Keratinocyte (primary cell): ENCODE results near the gene ZNF329. TPM values are rescaled to one million over a fixed set of nuclear protein-coding genes. Genes with fewer than 3 reads are reported as not detected.

Experiments used
- DNase-seq: peaks from one replicate; pipeline ENCODE4 v3.0.0-alpha.2; 2011; ENCODE audit warnings: low read depth, missing footprints, low spot score
- FAIRE-seq: peaks from 2 replicates; lab custom pipeline; 2011; peaks lifted over from hg19 to GRCh38; lab: Jason Lieb, UNC
- H2AFZ ChIP-seq: 2 replicates; pipeline ENCODE4 v1.6.0; 2012; ENCODE audit warnings: low read length, control low read depth, inconsistent platforms; ENCODE audit not compliant: control insufficient read depth
- H3K27ac ChIP-seq: 2 replicates; pipeline ENCODE4 v1.5.1; 2011; ENCODE audit warnings: low read length; ENCODE audit not compliant: control insufficient read depth, insufficient read depth
- H3K27me3 ChIP-seq: 3 replicates; pipeline ENCODE4 v1.6.0; 2011; ENCODE audit warnings: low read length; ENCODE audit not compliant: control insufficient read depth, insufficient read depth; ENCODE audit errors: extremely low read depth
- H3K36me3 ChIP-seq, 2 experiments: 2 replicates in 1 of 2; 3 replicates in 1 of 2; pipeline ENCODE4 v1.5.1; 2011; ENCODE audit warnings: low read length in 2 of 2, mild to moderate bottlenecking in 1 of 2; ENCODE audit not compliant: control insufficient read depth in 2 of 2, insufficient read depth in 2 of 2; ENCODE audit errors: extremely low read depth in 1 of 2
- H3K4me1 ChIP-seq: 3 replicates; pipeline ENCODE4 v1.5.1; 2011; ENCODE audit warnings: low read length; ENCODE audit not compliant: control insufficient read depth, insufficient read depth; ENCODE audit errors: extremely low read depth
- H3K4me2 ChIP-seq: 3 replicates; pipeline ENCODE4 v1.6.0; 2011; ENCODE audit warnings: low read depth, low read length; ENCODE audit not compliant: control insufficient read depth, insufficient read depth; ENCODE audit errors: extremely low read depth
- H3K4me3 ChIP-seq, 3 experiments: fragments of 200-600 bp in 1 of 3; sonication (generic) in 1 of 3; 2 replicates in 2 of 3; 3 replicates in 1 of 3; pipeline ENCODE4 v1.5.1; 2011 to 2016; ENCODE audit warnings: low read length in 3 of 3, mild to moderate bottlenecking in 3 of 3, control low read depth in 2 of 3, inconsistent platforms in 1 of 3, low read depth in 1 of 3, mixed read lengths in 1 of 3, mixed run types in 1 of 3, moderate library complexity in 1 of 3; ENCODE audit not compliant: control insufficient read depth in 2 of 3, insufficient read depth in 2 of 3; ENCODE audit errors: extremely low read depth in 1 of 3
- H3K79me2 ChIP-seq: 2 replicates; pipeline ENCODE4 v1.6.0; 2012; ENCODE audit warnings: low read length; ENCODE audit not compliant: control insufficient read depth, insufficient read depth
- H3K9ac ChIP-seq: 3 replicates; pipeline ENCODE4 v1.6.0; 2011; ENCODE audit warnings: low read length; ENCODE audit not compliant: control insufficient read depth, insufficient read depth; ENCODE audit errors: extremely low read depth
- H3K9me1 ChIP-seq: 3 replicates; pipeline ENCODE4 v1.6.0; 2011; ENCODE audit warnings: low read length; ENCODE audit not compliant: control insufficient read depth, insufficient read depth; ENCODE audit errors: extremely low read depth
- H3K9me3 ChIP-seq: 2 replicates; pipeline ENCODE4 v1.5.1; 2012; ENCODE audit warnings: low read depth, low read length; ENCODE audit not compliant: control insufficient read depth
- H4K20me1 ChIP-seq: 3 replicates; pipeline ENCODE4 v1.6.0; 2011; ENCODE audit warnings: low read length; ENCODE audit not compliant: control insufficient read depth, insufficient read depth; ENCODE audit errors: extremely low read depth
- CTCF ChIP-seq, 3 experiments: IDR thresholded peaks in 1 of 3; conservative IDR thresholded peaks in 1 of 3; optimal IDR thresholded peaks in 1 of 3; 2 replicates in 2 of 3; 3 replicates in 1 of 3; pipeline versions ENCODE3 to v1.5.1; 2011; ENCODE audit warnings: low read length in 3 of 3, mild to moderate bottlenecking in 3 of 3, moderate library complexity in 2 of 3, control low read depth in 1 of 3, inconsistent platforms in 1 of 3; ENCODE audit not compliant: insufficient read depth in 2 of 3; ENCODE audit errors: extremely low read depth in 1 of 3
- EZH2 ChIP-seq: IDR thresholded peaks from one replicate; pipeline ENCODE4 v1.6.1; 2012; ENCODE audit warnings: inconsistent platforms, mild to moderate bottlenecking, low read length, moderate library complexity
- dilution Hi-C: fragments of 300-500 bp; cut with MboI; formaldehyde crosslinking; loops from one replicate; pipeline ENCODE4 v1.7.0; 2020; ENCODE audit warnings: low sequenced_read_pairs; ENCODE audit not compliant: extremely low pct_ligation_motif_present
- polyA plus RNA-seq, 5 experiments: library from polyadenylated mRNA; depleted of rRNA in 3 of 5; stranded (reverse) in 3 of 5; stranded (forward) in 1 of 5; unstranded in 1 of 5; fragments of >200 nt; gene quantifications; 1 replicate in 1 of 5; 2 replicates in 3 of 5; 3 replicates in 1 of 5; pipeline versions ENCODE4 v1.2.1 to v1.2.3, GENCODE V29; 2011 to 2012; ENCODE audit warnings: missing spikeins in 2 of 5, low read depth in 1 of 5, low replicate concordance in 1 of 5

ZNF329 gene
- polyA plus RNA-seq, 1 donor (not counting 4 experiments of a cell fraction or from before 2014, with no cell fraction given): 8.5 TPM

GRCh38 chr19:58170860-58171259 is 20.3 kb upstream of the ZNF329 start:
- no peaks in the 10 kb centered on the region for H3K4me1 ChIP-seq
- H3K36me3 ChIP-seq: no peaks in the 10 kb centered on the region
- H3K9ac ChIP-seq: no peak overlapping the region
- dilution Hi-C loops: no loop called here
- no peaks in the 10 kb centered on the region for H4K20me1 ChIP-seq
- H2AFZ ChIP-seq: no peak overlapping the region
- FAIRE-seq (no peak), DNase-seq (no peak)
- no peaks in the 10 kb centered on the region for H3K27me3 ChIP-seq
- H3K4me3 ChIP-seq: no peak overlapping the region
- H3K4me2 ChIP-seq: no peak overlapping the region
- no peak overlapping the region for H3K27ac ChIP-seq
- TF ChIP-seq CTCF (optimal IDR thresholded peaks at IDR 0.05 in 1 of 3, IDR thresholded peaks at IDR 0.05 in 1 of 3, conservative IDR thresholded peaks at IDR 0.05 in 1 of 3; ENCODE audit: extremely low read depth in 1 of 3, insufficient read depth in 2 of 3, low read length in 3 of 3): no peak
- TF ChIP-seq EZH2: no peak
- no peaks in the 10 kb centered on the region for H3K9me1 ChIP-seq
- no peaks in the 10 kb centered on the region for H3K79me2 ChIP-seq
- peaks cover 8% of the 10 kb centered on the region for H3K9me3 ChIP-seq

GRCh38 chr19:58166708-58167280 is 16.2 kb upstream of the ZNF329 start:
- H3K9me1 ChIP-seq: no peaks in the 10 kb centered on the region
- H3K36me3 ChIP-seq: no peaks in the 10 kb centered on the region
- H3K4me2 ChIP-seq: no peak overlapping the region
- no peaks in the 10 kb centered on the region for H3K4me1 ChIP-seq
- dilution Hi-C loops: no loop called here
- no peak for FAIRE-seq
- peaks cover 16% of the 10 kb centered on the region for H3K9me3 ChIP-seq
- no peak overlapping the region for H3K4me3 ChIP-seq
- H2AFZ ChIP-seq: no peak overlapping the region
- H3K27ac ChIP-seq: no peak overlapping the region
- no peak for DNase-seq
- H3K27me3 ChIP-seq: no peaks in the 10 kb centered on the region
- TF ChIP-seq EZH2: no peak
- TF ChIP-seq CTCF (optimal IDR thresholded peaks at IDR 0.05 in 1 of 3, IDR thresholded peaks at IDR 0.05 in 1 of 3, conservative IDR thresholded peaks at IDR 0.05 in 1 of 3; ENCODE audit: extremely low read depth in 1 of 3, insufficient read depth in 2 of 3, low read length in 3 of 3): no peak
- no peaks in the 10 kb centered on the region for H4K20me1 ChIP-seq
- no peak overlapping the region for H3K9ac ChIP-seq
- no peaks in the 10 kb centered on the region for H3K79me2 ChIP-seq
